ENCODE data around the gene SMIM38. TPM values are rescaled to one million over a fixed set of nuclear protein-coding genes. Genes with fewer than 3 reads are reported as not detected.

The SMIM38 gene
- total and polyA plus RNA-seq, 8 donors, result 0.33 to 6.2 (median 1.2) TPM

- Histone ChIP-seq H3K36me3 (no peaks in the 10 kb centered on the region), H3K4me1 (no peaks in the 10 kb centered on the region), H3K4me3 (no peak overlapping the region), H3K9me3 (no peaks in the 10 kb centered on the region), H3K27ac (no peak overlapping the region), H3K27me3 (no peaks in the 10 kb centered on the region)
- DNase-seq (no peak), ATAC-seq (no peak), FAIRE-seq (no peak)
- intact Hi-C loops (cut with DNase I), result no loop called here
- TF ChIP-seq CTCF (IDR thresholded peaks at IDR 0.05), result no peak
- 73 to 80% methylated on average over 3 of the region's 3 CpGs for WGBS, 2 donors
Measured at GRCh38 chr11:69150175-69150574, 5.6 kb upstream of the SMIM38 start.

- no peak for ATAC-seq
- Histone ChIP-seq H3K9me3 (no peaks in the 10 kb centered on the region), H3K27ac (no peak overlapping the region), H3K36me3 (no peaks in the 10 kb centered on the region), H3K4me1 (no peaks in the 10 kb centered on the region), H3K27me3 (no peaks in the 10 kb centered on the region), H3K4me3 (no peak overlapping the region)
- FAIRE-seq, result no peak
- TF ChIP-seq CTCF (IDR thresholded peaks at IDR 0.05), result no peak
- intact Hi-C loops (cut with DNase I), result no loop called here
- 74 to 81% methylated on average over 10 of the region's 10 CpGs for WGBS, 2 donors
- no peak for DNase-seq
Measured at GRCh38 chr11:69151836-69152235, 3.9 kb upstream of the SMIM38 start.

- FAIRE-seq (no peak), DNase-seq (peak in 1 of 6 donors; percentile 26)
Measured at GRCh38 chr11:69152733-69153421, 2.9 kb upstream of the SMIM38 start.

GRCh38 chr11:69153661-69154060, 2.1 kb upstream of the SMIM38 start:
- WGBS, 2 donors, result 68 to 69% methylated on average over 7 of the region's 7 CpGs
- no peaks in the 10 kb centered on the region for H3K36me3 ChIP-seq
- intact Hi-C loops (cut with DNase I), result no loop called here
- H3K27me3 ChIP-seq, result no peaks in the 10 kb centered on the region
- H3K9me3 ChIP-seq, result no peaks in the 10 kb centered on the region
- H3K4me1 ChIP-seq, result no peaks in the 10 kb centered on the region
- no peak for TF ChIP-seq CTCF (IDR thresholded peaks at IDR 0.05)
- ATAC-seq (no peak), FAIRE-seq (no peak), DNase-seq (no peak)
- H3K27ac ChIP-seq, result no peak overlapping the region
- H3K4me3 ChIP-seq, result no peak overlapping the region

More at GRCh38 chr11:69152733-69153421, 2.9 kb upstream of the SMIM38 start:
- H3K27me3 ChIP-seq, result no peaks in the 10 kb centered on the region
- peak overlapping the region in 2 of 4 donors; percentile 13 to 40 for H3K27ac ChIP-seq
- H3K4me1 ChIP-seq, result no peaks in the 10 kb centered on the region
- H3K9me3 ChIP-seq, result no peaks in the 10 kb centered on the region
- intact Hi-C loops (cut with DNase I), result no loop called here
- 49 to 56% methylated on average over 23 of the region's 23 CpGs for WGBS, 2 donors
- no peak for TF ChIP-seq CTCF (IDR thresholded peaks at IDR 0.05)
- H3K36me3 ChIP-seq, result no peaks in the 10 kb centered on the region
- no peak overlapping the region for H3K4me3 ChIP-seq
- ATAC-seq, result peak in 2 of 4 donors; percentile 13 to 65

GRCh38 chr11:69154211-69154913, 1.4 kb upstream of the SMIM38 start:
- intact Hi-C loops (cut with DNase I), result no loop called here
- TF ChIP-seq CTCF (IDR thresholded peaks at IDR 0.05), result no peak
- Histone ChIP-seq H3K36me3 (no peaks in the 10 kb centered on the region), H3K4me3 (no peak overlapping the region), H3K27ac (no peak overlapping the region), H3K27me3 (no peaks in the 10 kb centered on the region), H3K9me3 (no peaks in the 10 kb centered on the region), H3K4me1 (no peaks in the 10 kb centered on the region)
- FAIRE-seq (no peak), ATAC-seq (no peak), DNase-seq (no peak)
- WGBS, 2 donors, result 87 to 90% methylated on average over 21 of the region's 21 CpGs

Data from pancreas (tissue), 10 donors.